Calu3 (cell line): Measurements from ENCODE around the gene SLC22A31. TPM values are rescaled to one million over a fixed set of nuclear protein-coding genes. Genes with fewer than 3 reads are reported as not detected.

ENCODE experiments used
- BruUV-seq: library from RNA; stranded (reverse); fragments of 400-500 nt; replicated peaks from 2 replicates; lab custom pipeline; 2021; lab: Mats Ljungman, UMichigan
- CTCF ChIA-PET: fragments of 300-600 bp; sonication (Branson Sonifier 250); formaldehyde crosslinking; loops from one replicate; lab custom pipeline; 2022; ENCODE audit warnings: antibody characterized with exemption; lab: Charles Lee
- DNase-seq: peaks from one replicate; pipeline ENCODE4 v3.0.0; 2022
- H3K27ac Mint-ChIP-seq: one replicate; pipeline ENCODE4 v1.8.0; 2022; ENCODE audit warnings: mixed read lengths; ENCODE audit not compliant: unreplicated experiment
- H3K27me3 Mint-ChIP-seq: one replicate; pipeline ENCODE4 v1.8.0; 2022; ENCODE audit warnings: mixed read lengths; ENCODE audit not compliant: unreplicated experiment
- H3K36me3 Mint-ChIP-seq: one replicate; pipeline ENCODE4 v1.8.0; 2022; ENCODE audit warnings: mild to moderate bottlenecking, moderate library complexity, mixed read lengths; ENCODE audit not compliant: insufficient read depth, unreplicated experiment
- H3K4me1 Mint-ChIP-seq: one replicate; pipeline ENCODE4 v1.8.0; 2022; ENCODE audit warnings: mild to moderate bottlenecking, low read depth, mixed read lengths; ENCODE audit not compliant: unreplicated experiment
- H3K4me3 Mint-ChIP-seq: one replicate; pipeline ENCODE4 v1.8.0; 2022; ENCODE audit warnings: mild to moderate bottlenecking, low read depth, moderate library complexity, mixed read lengths; ENCODE audit not compliant: unreplicated experiment
- H3K9me3 Mint-ChIP-seq: one replicate; pipeline ENCODE4 v1.8.0; 2022; ENCODE audit warnings: low read depth, mixed read lengths; ENCODE audit not compliant: unreplicated experiment
- intact Hi-C: fragments of 100-400 bp; cut with micrococcal nuclease; formaldehyde crosslinking; loops from one replicate; pipeline ENCODE4 v1.10.0; 2022; ENCODE audit not compliant: unreplicated experiment
- total RNA-seq: library from RNA; stranded (reverse); gene quantifications from 2 replicates; pipeline ENCODE4 v1.2.3, GENCODE V29; 2022
- TF ChIP-seq, protein P1 (sequence below): fragments of 200-600 bp; IDR thresholded peaks from one replicate; pipeline ENCODE4 v1.8.0; 2022; ENCODE audit warnings: antibody characterized with exemption; ENCODE audit not compliant: unreplicated experiment

SLC22A31 gene
- total RNA-seq, 1 experiment from 2014 or later: 0.52 TPM

DNA sequence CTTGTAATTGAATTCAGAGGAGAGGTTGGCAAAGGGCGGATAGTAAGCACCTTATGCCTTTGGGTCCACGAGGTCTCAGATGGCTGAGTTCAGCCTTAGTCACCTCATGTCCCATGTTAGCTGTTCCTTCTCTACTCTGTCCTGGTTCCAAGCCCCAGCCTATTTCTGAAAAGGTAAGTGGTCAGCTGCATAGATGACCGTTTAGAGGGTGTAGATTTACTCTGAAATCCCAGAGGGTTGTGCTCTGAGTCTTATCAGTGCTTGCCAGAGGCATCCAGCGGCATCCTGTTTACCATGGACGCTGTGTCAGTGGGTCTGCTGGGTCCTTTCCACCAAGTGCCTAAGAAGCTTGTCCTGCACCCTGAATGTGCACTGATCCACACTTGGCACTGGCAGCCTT lies 19.0 kb upstream of the SLC22A31 start:
- Mint-ChIP-seq H3K36me3 (peaks cover 41% of the 10 kb centered on the region), H3K4me3 (peak overlapping the region; percentile 22), H3K27me3 (no peaks in the 10 kb centered on the region), H3K27ac (no peak overlapping the region), H3K4me1 (peaks cover 17% of the 10 kb centered on the region), H3K9me3 (no peaks in the 10 kb centered on the region)
- no TSS peak for BruUV-seq
- CTCF ChIA-PET: no interaction called here
- TF ChIP-seq, protein P1, sequence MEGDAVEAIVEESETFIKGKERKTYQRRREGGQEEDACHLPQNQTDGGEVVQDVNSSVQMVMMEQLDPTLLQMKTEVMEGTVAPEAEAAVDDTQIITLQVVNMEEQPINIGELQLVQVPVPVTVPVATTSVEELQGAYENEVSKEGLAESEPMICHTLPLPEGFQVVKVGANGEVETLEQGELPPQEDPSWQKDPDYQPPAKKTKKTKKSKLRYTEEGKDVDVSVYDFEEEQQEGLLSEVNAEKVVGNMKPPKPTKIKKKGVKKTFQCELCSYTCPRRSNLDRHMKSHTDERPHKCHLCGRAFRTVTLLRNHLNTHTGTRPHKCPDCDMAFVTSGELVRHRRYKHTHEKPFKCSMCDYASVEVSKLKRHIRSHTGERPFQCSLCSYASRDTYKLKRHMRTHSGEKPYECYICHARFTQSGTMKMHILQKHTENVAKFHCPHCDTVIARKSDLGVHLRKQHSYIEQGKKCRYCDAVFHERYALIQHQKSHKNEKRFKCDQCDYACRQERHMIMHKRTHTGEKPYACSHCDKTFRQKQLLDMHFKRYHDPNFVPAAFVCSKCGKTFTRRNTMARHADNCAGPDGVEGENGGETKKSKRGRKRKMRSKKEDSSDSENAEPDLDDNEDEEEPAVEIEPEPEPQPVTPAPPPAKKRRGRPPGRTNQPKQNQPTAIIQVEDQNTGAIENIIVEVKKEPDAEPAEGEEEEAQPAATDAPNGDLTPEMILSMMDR: no peak
- intact Hi-C loops: loop anchor here (5.0 kb wide), 2 partner anchors 402 to 482 kb away; no protein-coding TSS in a partner anchor
- DNase-seq: no peak

DNA sequence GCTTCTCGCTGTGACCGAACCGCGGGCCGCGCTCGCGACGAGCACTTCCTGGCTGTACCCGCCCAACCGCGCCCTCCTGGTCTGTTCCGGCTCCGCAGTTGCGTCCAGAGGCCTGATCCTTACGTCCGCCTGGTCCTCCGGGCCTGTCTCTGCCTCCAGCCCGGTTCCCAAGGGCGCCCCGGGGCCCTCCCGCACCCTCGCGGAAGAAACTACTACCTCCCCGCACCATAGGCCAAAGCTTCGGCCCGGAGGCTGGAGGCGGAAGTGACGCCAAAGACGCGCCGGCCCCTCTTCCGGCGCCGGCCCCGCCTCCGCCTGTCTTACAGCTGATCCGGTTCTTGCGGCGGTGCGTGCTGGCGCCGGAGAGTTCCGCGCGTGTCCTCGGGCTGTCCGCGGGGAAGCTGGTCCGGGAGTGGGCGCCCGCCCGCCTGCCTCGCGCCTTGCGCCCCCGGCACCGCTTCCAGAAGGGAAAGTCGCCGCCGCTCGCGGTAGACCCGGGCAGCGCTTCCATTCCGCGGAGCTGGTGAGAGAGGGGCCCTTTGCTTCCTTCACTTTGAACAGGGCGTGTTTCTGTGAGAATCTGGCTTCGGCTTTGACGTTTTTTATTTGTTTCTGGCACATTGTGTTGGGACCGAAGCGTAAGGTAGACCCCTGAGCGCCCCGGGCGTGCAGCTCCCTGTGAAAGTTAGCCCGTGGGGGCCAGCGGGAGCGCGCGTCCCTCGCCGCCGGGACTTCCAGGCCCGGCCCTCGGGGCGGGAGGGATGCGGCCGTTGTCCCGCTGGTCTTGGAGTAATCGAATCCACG lies 17.3 kb upstream of the SLC22A31 start, which contains the start of gene ZNF778:
Gene ZNF778 (plus strand): TSS at position 316 of the 804 bp plus-strand sequence. CDS start 3,425 bp downstream, outside the sequence.
- peak within 1 kb of the TSS; percentile 98 for H3K4me3 Mint-ChIP-seq
- H3K9me3 Mint-ChIP-seq: no peaks in the 10 kb centered on the region
- CTCF ChIA-PET: interaction anchor here (0.6 to 1.3 kb wide), 3 partner anchors 131 to 298 kb away, joined by 3 to 4 read pairs (median 3); no protein-coding TSS in a partner anchor
- intact Hi-C loops: loop anchor here (5.0 kb wide), 2 partner anchors 400 to 480 kb away; no protein-coding TSS in a partner anchor
- BruUV-seq: no TSS peak
- TF ChIP-seq, protein P1: no peak
- H3K27ac Mint-ChIP-seq: peak within 1 kb of the TSS; percentile 87
- peaks cover 33% of the 10 kb centered on the region for H3K36me3 Mint-ChIP-seq
- H3K4me1 Mint-ChIP-seq: peaks cover 17% of the 10 kb centered on the region
- DNase-seq: peak; percentile 85
- no peaks in the 10 kb centered on the region for H3K27me3 Mint-ChIP-seq

DNA sequence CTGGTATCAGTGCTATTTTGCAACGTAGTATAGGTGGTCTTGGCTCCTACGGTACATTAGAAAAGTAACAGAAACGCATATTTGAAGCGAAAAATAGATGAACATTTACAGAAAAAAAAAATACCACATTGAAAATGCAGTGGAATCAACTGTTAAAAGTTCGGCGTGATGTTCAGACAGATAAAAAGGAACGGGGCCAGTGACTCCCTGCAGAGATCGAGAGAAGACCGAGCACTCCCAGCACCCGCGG lies 16.7 kb upstream of the SLC22A31 start:
- CTCF ChIA-PET: interaction anchor here (1.0 to 1.3 kb wide), 2 partner anchors 131 to 164 kb away, joined by 3 to 4 read pairs; no protein-coding TSS in a partner anchor
- Mint-ChIP-seq H3K36me3 (peaks cover 30% of the 10 kb centered on the region), H3K27ac (peak overlapping the region; percentile 87), H3K4me1 (peaks cover 17% of the 10 kb centered on the region), H3K9me3 (no peaks in the 10 kb centered on the region), H3K27me3 (no peaks in the 10 kb centered on the region), H3K4me3 (peak overlapping the region; percentile 98)
- intact Hi-C loops: loop anchor here (5.0 kb wide), 2 partner anchors 400 to 480 kb away; no protein-coding TSS in a partner anchor
- TF ChIP-seq, protein P1: no peak
- BruUV-seq: TSS peak; percentile 89
- no peak for DNase-seq

DNA sequence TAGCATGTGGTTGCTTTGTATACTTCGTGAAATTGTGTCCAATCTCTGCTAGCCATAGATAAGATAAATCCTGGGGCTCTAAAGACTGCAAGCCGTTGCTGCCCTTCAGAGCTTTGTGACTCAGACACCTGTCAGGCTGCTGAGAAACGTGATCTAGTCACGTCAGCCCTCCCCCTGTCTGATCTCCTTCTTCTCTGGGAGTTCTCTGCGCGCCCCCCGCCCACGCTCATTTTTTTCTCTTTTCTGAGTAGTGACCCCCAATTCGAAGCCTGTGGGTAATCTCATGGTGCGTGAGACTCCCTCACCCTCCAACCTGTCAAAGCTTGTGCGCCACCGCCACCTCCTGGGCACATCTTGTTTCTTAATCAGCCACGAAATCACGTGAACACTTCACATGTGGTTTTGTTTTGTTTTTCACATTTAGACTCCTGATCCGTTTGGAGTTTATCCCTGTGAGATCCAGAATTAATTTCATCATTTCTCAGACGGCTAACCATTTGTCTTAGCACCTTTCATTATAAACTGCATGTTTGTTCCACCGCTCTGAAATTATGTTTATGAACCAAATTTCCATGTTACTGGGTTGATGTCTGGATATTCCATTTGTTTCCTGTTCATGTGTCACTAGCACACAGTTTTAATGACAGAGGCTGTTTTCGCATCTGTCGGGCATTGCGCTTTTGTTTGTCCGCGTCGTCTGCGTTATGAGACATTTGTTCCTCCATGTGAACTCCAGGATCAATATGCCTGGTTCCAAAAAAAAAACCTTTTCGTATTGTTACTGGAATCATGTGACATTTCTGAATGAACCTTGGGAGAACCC lies 16.2 kb upstream of the SLC22A31 start:
- Mint-ChIP-seq H3K4me3 (peak overlapping the region; percentile 98), H3K27me3 (no peaks in the 10 kb centered on the region), H3K36me3 (peaks cover 27% of the 10 kb centered on the region), H3K9me3 (no peaks in the 10 kb centered on the region), H3K27ac (peak overlapping the region; percentile 87), H3K4me1 (peaks cover 17% of the 10 kb centered on the region)
- CTCF ChIA-PET: interaction anchor here (0.7 to 1.3 kb wide), 6 partner anchors 15 to 479 kb away, joined by 3 to 4 read pairs (median 3); partner anchors contain the start of gene CDH15
- TF ChIP-seq, protein P1: peak; percentile 54
- no TSS peak for BruUV-seq
- intact Hi-C loops: loop anchor here (5.0 kb wide), 2 partner anchors 399 to 479 kb away; no protein-coding TSS in a partner anchor
- DNase-seq: peak; percentile 82
